Measurements from ENCODE around the gene GVQW3.

GVQW3 gene

GRCh38 chr11:76380977-76381719 lies at the start of gene GVQW3, which contains the start of gene THAP12:
GVQW3 (plus strand) TSS chr11:76381323; CDS start chr11:76381829, 506 bp downstream.
THAP12 (minus strand) TSS chr11:76381132; CDS start chr11:76380836, 296 bp downstream.
- DNase-seq (ENCODE audit: low read depth): peak; percentile 82

GRCh38 chr11:76334826-76335389 lies 46.2 kb upstream of the GVQW3 start:
- no peak for DNase-seq (ENCODE audit: low read depth)

- DNase-seq (ENCODE audit: low read depth): no peak
These were observed 45.3 kb upstream of the GVQW3 start for GRCh38 chr11:76335842-76336241.

DNA sequence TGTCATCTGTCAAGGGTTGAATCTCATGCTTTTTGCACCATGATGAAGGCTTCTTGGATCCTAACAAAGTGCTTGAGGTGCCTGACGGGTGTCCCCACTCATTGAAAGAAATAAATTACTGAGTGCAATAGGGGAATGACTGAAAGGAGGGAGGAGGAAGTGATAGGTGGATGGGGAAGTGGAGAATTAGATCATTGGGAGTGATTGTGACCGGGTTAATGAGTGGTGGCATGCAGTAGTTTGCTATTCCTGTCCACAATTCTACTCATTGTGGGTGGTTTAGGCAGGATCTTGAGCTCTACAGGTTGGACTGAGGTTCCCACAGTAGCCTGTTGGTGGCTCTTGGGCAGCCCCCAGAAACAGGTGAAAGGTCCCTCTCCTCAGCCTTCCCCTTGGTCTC lies 44.5 kb upstream of the GVQW3 start:
- DNase-seq (ENCODE audit: low read depth): no peak

GRCh38 chr11:76337469-76337868 lies 43.7 kb upstream of the GVQW3 start:
- no peak for DNase-seq (ENCODE audit: low read depth)

GRCh38 chr11:76337923-76338322 lies 43.2 kb upstream of the GVQW3 start:
- no peak for DNase-seq (ENCODE audit: low read depth)

DNA sequence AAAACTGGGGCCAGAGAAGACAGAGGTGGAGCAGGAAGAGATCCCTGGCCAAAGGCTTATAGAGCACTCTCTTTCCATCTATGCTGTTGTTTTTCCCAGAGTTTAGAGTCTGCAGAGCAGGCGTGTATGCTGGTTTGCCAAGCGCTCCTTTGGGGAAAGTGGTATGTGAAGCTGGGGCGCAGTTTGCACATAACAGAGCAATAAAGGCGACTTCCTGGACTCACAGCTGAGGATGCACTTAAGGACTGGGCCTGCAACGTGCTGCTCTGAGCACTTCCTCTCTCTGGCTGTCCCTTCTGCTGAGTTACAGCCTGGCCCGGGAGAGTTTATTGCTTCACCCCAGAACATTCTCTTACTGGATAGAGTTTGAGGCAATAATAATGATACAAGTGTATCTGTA lies 41.9 kb upstream of the GVQW3 start:
- peak; percentile 82 for DNase-seq (ENCODE audit: low read depth)

DNA sequence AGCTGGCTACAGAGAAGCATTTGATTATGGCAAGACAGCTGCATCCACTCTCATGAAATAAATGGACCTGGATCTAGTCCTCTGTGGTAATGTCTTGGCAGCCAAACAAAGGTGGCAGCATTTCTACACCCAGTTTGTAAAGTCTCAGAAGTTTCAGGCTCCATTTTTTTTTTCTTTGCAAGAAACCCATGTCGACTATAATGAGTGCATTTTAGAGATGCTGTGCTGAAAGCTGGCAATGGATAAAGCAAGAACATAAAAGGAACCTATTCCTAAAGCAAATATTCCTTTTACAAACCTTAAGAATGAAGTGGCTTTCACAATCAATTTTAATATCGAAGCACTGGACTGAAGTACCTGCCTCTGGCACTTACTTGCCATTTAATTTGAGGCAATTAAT lies 33.7 kb upstream of the GVQW3 start:
- no peak for DNase-seq (ENCODE audit: low read depth)

DNA sequence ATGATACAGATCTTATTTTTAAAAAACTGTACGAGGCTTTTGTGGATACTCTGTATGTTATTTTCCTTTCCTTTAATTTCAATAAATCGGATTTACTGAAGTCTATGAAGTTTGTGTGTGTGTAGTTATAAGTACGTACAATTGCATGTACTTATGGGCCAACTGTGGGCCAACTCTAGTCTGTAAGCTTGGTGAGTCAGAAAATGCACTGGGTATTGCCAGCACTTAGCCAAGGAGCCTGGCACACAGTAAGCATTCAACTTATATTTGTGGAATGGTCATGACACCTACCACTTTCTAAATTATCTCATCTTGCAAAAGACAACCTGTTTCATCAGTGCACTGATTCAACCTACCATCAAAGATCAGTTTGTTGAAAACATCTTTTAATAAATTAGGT lies 32.8 kb upstream of the GVQW3 start:
- no peak for DNase-seq (ENCODE audit: low read depth)

GRCh38 chr11:76355172-76355571 lies 26.0 kb upstream of the GVQW3 start:
- no peak for DNase-seq (ENCODE audit: low read depth)

DNA sequence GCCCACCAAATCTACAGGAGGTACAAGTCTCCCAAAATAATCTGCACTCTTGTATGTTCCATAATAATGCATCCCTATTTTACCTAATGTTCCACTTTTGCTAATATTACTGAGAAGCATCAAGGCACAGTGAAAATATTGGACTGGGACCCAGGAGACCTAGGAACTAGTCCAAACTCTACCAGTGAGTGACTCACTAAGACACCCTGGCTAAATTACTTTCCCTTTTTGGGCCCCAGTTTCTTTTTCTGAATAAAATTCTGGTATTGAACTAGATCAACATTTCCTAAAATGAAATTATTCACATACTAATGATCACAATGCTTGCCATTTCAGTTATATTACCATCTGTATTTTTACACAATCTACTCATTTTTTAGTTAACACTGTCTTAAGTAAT lies 19.7 kb upstream of the GVQW3 start:
- DNase-seq (ENCODE audit: low read depth): no peak

GRCh38 chr11:76361776-76362175 lies 19.3 kb upstream of the GVQW3 start:
- DNase-seq (ENCODE audit: low read depth): no peak

GRCh38 chr11:76362716-76363115 lies 18.4 kb upstream of the GVQW3 start:
- DNase-seq (ENCODE audit: low read depth): no peak

- no peak for DNase-seq (ENCODE audit: low read depth)
These were observed 16.0 kb upstream of the GVQW3 start for GRCh38 chr11:76365038-76365679.

DNA sequence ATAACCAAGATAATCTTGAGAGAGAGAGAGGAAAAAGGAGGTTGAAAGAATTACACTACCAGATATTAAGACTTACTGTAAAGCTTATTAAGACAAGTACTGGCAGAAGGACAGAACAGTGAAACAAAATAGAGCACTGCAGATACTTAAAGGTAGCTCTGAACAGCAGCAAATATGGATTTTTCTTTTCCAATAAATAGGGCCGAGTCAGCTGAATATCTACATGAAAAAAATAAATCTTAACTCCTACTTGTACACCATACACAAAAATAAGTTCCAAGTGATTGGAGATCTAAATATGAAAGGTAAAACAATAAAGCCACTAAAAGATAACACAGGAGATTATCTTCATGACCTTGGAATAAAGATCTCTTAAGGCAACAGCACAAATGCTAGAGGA lies 12.6 kb upstream of the GVQW3 start:
- no peak for DNase-seq (ENCODE audit: low read depth)

DNA sequence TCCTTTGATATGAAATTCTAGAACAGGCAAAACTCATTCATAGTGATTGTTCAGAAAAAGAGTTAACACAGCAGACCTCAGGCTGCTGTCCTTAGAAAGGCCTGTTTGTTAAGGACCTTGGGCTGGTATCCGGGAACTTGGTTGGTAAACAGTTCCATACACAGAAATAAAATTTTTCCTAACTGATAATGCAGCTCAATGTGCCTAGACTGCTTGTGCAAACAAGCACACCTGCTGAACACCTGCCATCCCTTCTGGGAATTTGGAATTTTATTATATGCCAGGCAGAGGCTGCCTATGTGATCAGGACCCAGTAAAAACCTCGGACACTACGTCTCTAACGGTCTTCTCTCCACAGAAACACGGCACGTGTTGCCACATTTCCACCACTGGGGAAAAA lies 11.7 kb upstream of the GVQW3 start:
- DNase-seq (ENCODE audit: low read depth): no peak

- no peak for DNase-seq (ENCODE audit: low read depth)
These were observed 10.0 kb upstream of the GVQW3 start for GRCh38 chr11:76371170-76371569.

DNA sequence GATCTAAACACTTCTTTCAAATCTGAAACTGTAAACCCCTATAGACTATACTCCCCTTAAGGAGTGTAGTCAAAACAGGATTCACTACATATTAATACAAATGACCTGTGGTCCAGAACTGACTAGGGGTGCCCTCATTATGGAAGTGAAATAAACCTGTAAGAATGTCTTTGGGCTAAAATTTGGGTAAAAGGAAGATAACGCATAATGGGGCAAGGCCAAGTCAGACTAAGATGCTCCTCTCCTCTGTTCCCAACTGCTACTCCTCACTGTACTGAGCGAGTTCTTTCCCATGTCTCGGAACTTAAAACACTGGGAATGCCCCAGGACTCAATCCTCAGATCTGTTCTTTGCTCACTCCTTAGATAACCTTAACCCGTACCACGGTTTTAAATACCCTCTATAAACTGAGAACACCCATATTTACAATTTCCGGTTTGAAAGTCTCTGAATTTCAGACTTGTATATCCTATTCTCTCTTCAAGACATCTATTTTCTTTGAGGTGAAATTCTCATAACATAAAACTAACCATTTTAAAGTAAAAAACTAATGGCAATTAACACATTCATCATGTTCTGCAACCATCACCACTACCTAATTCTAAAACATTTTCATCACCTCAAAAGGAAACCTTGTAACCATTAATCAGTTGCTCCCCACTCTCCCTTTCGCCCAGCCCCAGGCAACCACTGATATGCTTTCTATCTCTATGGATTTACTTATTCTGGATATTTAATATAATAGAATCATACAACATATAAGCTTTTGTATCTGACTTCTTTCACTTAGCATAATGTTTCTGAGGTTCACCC lies 4.2 kb upstream of the GVQW3 start:
- no peak for DNase-seq (ENCODE audit: low read depth)

DNA sequence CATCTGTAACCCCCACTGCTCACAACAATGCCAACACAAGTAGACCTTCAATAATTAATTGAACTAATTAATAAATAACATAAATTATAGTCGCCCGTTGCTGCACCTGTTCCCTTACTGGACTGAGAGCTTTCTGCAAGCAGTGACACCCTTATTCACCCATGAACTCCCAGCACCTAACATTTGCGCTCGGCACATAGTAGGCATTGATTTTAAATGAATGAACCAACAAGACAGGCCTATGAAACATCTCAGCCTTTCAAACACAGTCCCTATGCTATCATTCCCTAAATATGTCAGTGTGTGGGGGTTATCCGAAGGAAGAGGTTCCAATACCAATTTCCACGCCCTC lies 1.3 kb upstream of the GVQW3 start:
- no peak for DNase-seq (ENCODE audit: low read depth)

- no peak for DNase-seq (ENCODE audit: low read depth)
These were observed 755 bp upstream of the GVQW3 start for GRCh38 chr11:76380159-76380976.

- no peak for DNase-seq (ENCODE audit: low read depth)
These were observed 1.1 kb downstream of the GVQW3 start for GRCh38 chr11:76382209-76382608.

GRCh38 chr11:76385903-76386302 lies 4.8 kb downstream of the GVQW3 start:
- no peak for DNase-seq (ENCODE audit: low read depth)

Measured in GM04503 (cell line).